ENCODE measurements around the gene SLC2A9. TPM values are rescaled to one million over a fixed set of nuclear protein-coding genes. Genes with fewer than 3 reads are reported as not detected.

The SLC2A9 gene
- total and polyA plus RNA-seq, 2 of the 4 experiments (the other 2 are of a cell fraction) = 0.72 to 2.1 TPM

- intact Hi-C loops (cut with micrococcal nuclease) = no loop called here
- Histone ChIP-seq H3K36me3 (ENCODE audit: control insufficient read depth, insufficient read depth, low read length) (no peaks in the 10 kb centered on the region), H3K4me2 (ENCODE audit: low read depth, low read length) (no peak overlapping the region), H3K79me1 (ENCODE audit: low read depth in 1 of 2, low read length in 2 of 2) (no peaks in the 10 kb centered on the region), H4K20me1 (ENCODE audit: insufficient read depth, low read length) (no peaks in the 10 kb centered on the region), H2BK5ac (ENCODE audit: low read depth, low read length, poor library complexity, severe bottlenecking) (no peak overlapping the region), H4K5ac (ENCODE audit: low read depth, low read length) (no peak overlapping the region), H3K4ac (ENCODE audit: low read depth, low read length) (no peak overlapping the region), H3K9me1 (ENCODE audit: insufficient read depth, low read length) (peaks cover 7% of the 10 kb centered on the region), H3K9me3 (ENCODE audit: control insufficient read depth, insufficient read depth, low read length) (no peaks in the 10 kb centered on the region), H2AK9ac (replicated peaks; ENCODE audit: low read depth, low read length, poor library complexity) (no peak overlapping the region), H3K9ac (ENCODE audit: low read depth, low read length) (no peak overlapping the region), H2BK20ac (ENCODE audit: low read depth, low read length) (no peak overlapping the region), H4K8ac (ENCODE audit: low read depth in 2 of 2, low read length in 2 of 2) (no peak overlapping the region), H3K27ac (ENCODE audit: insufficient read depth, low read length) (no peak overlapping the region), H3K18ac (ENCODE audit: low read depth, low read length) (no peak overlapping the region), H3K4me1 (ENCODE audit: control insufficient read depth, insufficient read depth, low read length) (peaks cover 28% of the 10 kb centered on the region), H2BK120ac (ENCODE audit: low read depth, low read length) (no peak overlapping the region), H3K27me3 (ENCODE audit: control insufficient read depth, insufficient read depth, low read length) (no peaks in the 10 kb centered on the region), H4K91ac (ENCODE audit: insufficient read depth, low read depth, low read length) (no peak overlapping the region), H2BK15ac (ENCODE audit: low read depth, low read length) (no peak overlapping the region), H2AFZ (replicated peaks; ENCODE audit: low read length, poor library complexity) (no peak overlapping the region), H3K14ac (replicated peaks; ENCODE audit: low read depth, low read length) (no peak overlapping the region), H3K23ac (ENCODE audit: low read depth, low read length) (no peak overlapping the region), H3K4me3 (ENCODE audit: insufficient read depth, low read depth, low read length) (no peak overlapping the region), H3K56ac (ENCODE audit: extremely low read depth, insufficient read depth, low read length) (no peak overlapping the region), H2AK5ac (ENCODE audit: low read depth, low read length) (no peak overlapping the region)
- dilution Hi-C loops (cut with HindIII; ENCODE audit: low sequenced_read_pairs, unreplicated experiment) = no loop called here
- 93% methylated on average over 2 of the region's 7 CpGs; no CpG with 5 or more reads in 1 of the 2 experiments for WGBS, 2 experiments (ENCODE audit: extremely low coverage in 2 of 2, insufficient read length in 1 of 2)
- DNase-seq = no peak
- POLR2A ChIA-PET (ENCODE audit: unreplicated experiment) = no interaction called here
- no peak for ATAC-seq (ENCODE audit: low read depth)
- no TSS peak for BruUV-seq (replicated peaks)
- TF ChIP-seq FOS (IDR thresholded peaks at IDR 0.05; ENCODE audit: low read depth, low read length) = no peak
- TF ChIP-seq SMC3 (IDR thresholded peaks at IDR 0.05; ENCODE audit: low read depth, low read length) = no peak
- no peak for TF ChIP-seq MXI1 (IDR thresholded peaks at IDR 0.05; ENCODE audit: borderline replicate concordance, low read depth, low read length)
- TF ChIP-seq BHLHE40 (IDR thresholded peaks at IDR 0.05; ENCODE audit: low read depth, low read length) = no peak
- TF ChIP-seq RCOR1 (IDR thresholded peaks at IDR 0.05; ENCODE audit: insufficient replicate concordance, low read length) = no peak
- TF ChIP-seq NFE2L2 (IDR thresholded peaks at IDR 0.05; ENCODE audit: low read depth, low read length) = no peak
- CTCF ChIA-PET = interaction anchor here (1.3 kb wide), 1 partner anchor 12 kb away, joined by 3 read pairs; no protein-coding TSS in a partner anchor
- in situ Hi-C loops (cut with MboI; ENCODE audit: low sequenced_read_pairs) = no loop called here
These were observed 9.8 kb upstream of the SLC2A9 start for GRCh38 chr4:10030972-10031667.
